NCI-H2107 treated with DMSO at 0.1 percent for 48 hours (cell line): ENCODE data around the gene FGF4.

Experiments used
- DNase-seq: peaks from one replicate; lab custom pipeline; 2025; ENCODE audit not compliant: unreplicated experiment; lab: John Stamatoyannopoulos, UW

FGF4 gene

GRCh38 chr11:69727266-69727665 lies 47.9 kb downstream of the FGF4 start:
- no peak for DNase-seq

GRCh38 chr11:69726481-69726880 lies 48.7 kb downstream of the FGF4 start:
- DNase-seq = no peak

- no peak for DNase-seq
Observed at GRCh38 chr11:69726019-69726418, 49.1 kb downstream of the FGF4 start.

GRCh38 chr11:69721745-69722144 lies 53.4 kb downstream of the FGF4 start:
- DNase-seq = peak; percentile 7

GRCh38 chr11:69721106-69721505 lies 54.0 kb downstream of the FGF4 start:
- DNase-seq = no peak
